OCI-LY1 (cell line): Measurements from ENCODE around the gene SCD.

ENCODE experiments used
- EZH2 ChIP-seq: fragments of 200-600 bp; sonication (generic), shearing (Covaris generic); IDR thresholded peaks from 2 replicates; pipeline ENCODE4 v1.8.0; 2017; ENCODE audit warnings: borderline replicate concordance, mixed run types, mild to moderate bottlenecking, antibody characterized with exemption, low read length, moderate library complexity, mixed read lengths
- TF ChIP-seq, protein P1 (sequence below): fragments of 200-600 bp; sonication (generic), shearing (Covaris generic); IDR thresholded peaks from 2 replicates; pipeline ENCODE4 v1.5.1; 2017; ENCODE audit warnings: mild to moderate bottlenecking, antibody characterized with exemption, low read length, moderate library complexity, mixed read lengths

DNA sequence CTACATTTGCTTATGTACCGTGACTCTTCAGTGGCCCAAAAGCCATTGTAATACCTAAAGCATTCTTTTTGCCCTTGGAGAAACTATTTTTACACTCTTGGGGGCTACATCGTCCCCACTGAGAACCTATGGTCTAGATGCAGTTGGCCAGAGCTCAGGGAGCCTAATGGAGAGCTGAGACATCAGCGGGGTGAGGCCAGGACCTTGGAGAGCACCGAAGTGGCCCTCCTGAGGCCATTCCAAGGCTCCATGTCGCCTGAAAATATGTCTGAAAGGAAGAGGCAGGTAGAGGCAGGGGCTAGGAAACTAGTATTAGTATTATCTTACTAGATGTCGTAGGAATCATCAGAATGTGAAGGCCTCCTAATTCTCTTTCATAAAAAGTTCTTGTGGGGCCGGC is 21.9 kb upstream of the SCD start:
- TF ChIP-seq, protein P1, sequence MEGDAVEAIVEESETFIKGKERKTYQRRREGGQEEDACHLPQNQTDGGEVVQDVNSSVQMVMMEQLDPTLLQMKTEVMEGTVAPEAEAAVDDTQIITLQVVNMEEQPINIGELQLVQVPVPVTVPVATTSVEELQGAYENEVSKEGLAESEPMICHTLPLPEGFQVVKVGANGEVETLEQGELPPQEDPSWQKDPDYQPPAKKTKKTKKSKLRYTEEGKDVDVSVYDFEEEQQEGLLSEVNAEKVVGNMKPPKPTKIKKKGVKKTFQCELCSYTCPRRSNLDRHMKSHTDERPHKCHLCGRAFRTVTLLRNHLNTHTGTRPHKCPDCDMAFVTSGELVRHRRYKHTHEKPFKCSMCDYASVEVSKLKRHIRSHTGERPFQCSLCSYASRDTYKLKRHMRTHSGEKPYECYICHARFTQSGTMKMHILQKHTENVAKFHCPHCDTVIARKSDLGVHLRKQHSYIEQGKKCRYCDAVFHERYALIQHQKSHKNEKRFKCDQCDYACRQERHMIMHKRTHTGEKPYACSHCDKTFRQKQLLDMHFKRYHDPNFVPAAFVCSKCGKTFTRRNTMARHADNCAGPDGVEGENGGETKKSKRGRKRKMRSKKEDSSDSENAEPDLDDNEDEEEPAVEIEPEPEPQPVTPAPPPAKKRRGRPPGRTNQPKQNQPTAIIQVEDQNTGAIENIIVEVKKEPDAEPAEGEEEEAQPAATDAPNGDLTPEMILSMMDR: no peak
- TF ChIP-seq EZH2: no peak
